Endothelial cell of umbilical vein (primary cell): Measurements from ENCODE around the gene FLNB.

ENCODE experiments used
- GATA2 ChIP-seq: IDR thresholded peaks from 2 replicates; pipeline ENCODE4 v1.7.0; 2011; ENCODE audit warnings: low read depth, mild to moderate bottlenecking, moderate library complexity, mixed read lengths, low read length; ENCODE audit not compliant: insufficient read length, insufficient read depth
- POLR2A ChIP-seq: IDR thresholded peaks from 2 replicates; pipeline ENCODE4 v1.6.1; 2012; ENCODE audit warnings: low read depth, mild to moderate bottlenecking, control low read depth, low read length
- TF ChIP-seq, protein P1 (sequence below), 2 donors: IDR thresholded peaks; 1 replicate in 1 of 2; 2 replicates in 1 of 2; pipeline ENCODE4 v1.5.1; 2011; ENCODE audit warnings: low read length in 2 of 2, mild to moderate bottlenecking in 2 of 2, moderate library complexity in 2 of 2, control low read depth in 1 of 2, inconsistent platforms in 1 of 2, low read depth in 1 of 2; ENCODE audit not compliant: insufficient read depth in 1 of 2; ENCODE audit errors: extremely low read depth in 1 of 2

- TF ChIP-seq, protein P1, sequence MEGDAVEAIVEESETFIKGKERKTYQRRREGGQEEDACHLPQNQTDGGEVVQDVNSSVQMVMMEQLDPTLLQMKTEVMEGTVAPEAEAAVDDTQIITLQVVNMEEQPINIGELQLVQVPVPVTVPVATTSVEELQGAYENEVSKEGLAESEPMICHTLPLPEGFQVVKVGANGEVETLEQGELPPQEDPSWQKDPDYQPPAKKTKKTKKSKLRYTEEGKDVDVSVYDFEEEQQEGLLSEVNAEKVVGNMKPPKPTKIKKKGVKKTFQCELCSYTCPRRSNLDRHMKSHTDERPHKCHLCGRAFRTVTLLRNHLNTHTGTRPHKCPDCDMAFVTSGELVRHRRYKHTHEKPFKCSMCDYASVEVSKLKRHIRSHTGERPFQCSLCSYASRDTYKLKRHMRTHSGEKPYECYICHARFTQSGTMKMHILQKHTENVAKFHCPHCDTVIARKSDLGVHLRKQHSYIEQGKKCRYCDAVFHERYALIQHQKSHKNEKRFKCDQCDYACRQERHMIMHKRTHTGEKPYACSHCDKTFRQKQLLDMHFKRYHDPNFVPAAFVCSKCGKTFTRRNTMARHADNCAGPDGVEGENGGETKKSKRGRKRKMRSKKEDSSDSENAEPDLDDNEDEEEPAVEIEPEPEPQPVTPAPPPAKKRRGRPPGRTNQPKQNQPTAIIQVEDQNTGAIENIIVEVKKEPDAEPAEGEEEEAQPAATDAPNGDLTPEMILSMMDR (IDR thresholded peaks at IDR 0.05; ENCODE audit: extremely low read depth in 1 of 2, insufficient read depth in 1 of 2, low read depth in 1 of 2, low read length in 2 of 2), result no peak
- no peak for TF ChIP-seq GATA2
- TF ChIP-seq POLR2A, result no peak
These were observed 172.1 kb downstream of the FLNB start for GRCh38 chr3:58180099-58180880.
